Dedifferentiated amniotic fluid mesenchymal stem cell (primary cell): ENCODE data around the gene TNFAIP3.
A peak's percentile ranks its signal among the peaks of the same experiment; 100 is the strongest.
"Not testable (repeated sequence)": the region's sequence is repeated elsewhere in the genome, so short reads cannot be mapped to it uniquely, and the experiment has no call there.

Source experiments
- DNase-seq: peaks from one replicate; pipeline ENCODE4 v3.0.0-alpha.2; 2016; ENCODE audit errors: extremely low spot score

Gene TNFAIP3

DNA sequence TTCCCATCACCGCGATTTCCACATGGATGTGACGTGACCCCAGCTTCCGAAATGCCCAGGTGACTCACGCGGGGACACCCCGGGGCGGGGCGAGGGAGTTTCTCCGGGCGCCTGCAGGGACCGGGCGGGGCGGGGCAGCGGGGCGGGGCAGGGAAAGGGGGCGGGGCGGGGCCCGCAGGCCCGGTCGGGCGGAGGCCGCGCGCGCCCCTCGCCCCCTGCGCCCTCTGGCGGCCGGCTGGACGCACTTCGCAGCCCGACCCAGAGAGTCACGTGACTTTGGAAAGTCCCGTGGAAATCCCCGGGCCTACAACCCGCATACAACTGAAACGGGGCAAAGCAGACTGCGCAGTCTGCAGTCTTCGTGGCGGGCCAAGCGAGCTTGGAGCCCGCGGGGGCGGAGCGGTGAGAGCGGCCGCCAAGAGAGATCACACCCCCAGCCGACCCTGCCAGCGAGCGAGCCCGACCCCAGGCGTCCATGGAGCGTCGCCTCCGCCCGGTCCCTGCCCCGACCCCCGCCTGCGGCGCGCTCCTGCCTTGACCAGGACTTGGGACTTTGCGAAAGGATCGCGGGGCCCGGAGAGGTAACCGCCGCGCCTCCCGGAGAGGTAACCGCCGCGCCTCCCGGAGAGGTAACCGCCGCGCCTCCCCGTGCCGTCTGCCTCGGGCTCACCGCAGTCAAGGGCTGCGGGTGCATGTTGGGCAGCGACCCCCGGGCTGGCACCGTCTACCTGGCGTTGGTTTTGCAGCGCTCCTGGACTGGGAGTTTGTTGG lies at the start of gene TNFAIP3:
Gene TNFAIP3 (plus strand): TSS at position 346 of the 771 bp plus-strand sequence. CDS start 3,969 bp downstream, outside the sequence.
- DNase-seq: peak; percentile 90

DNA sequence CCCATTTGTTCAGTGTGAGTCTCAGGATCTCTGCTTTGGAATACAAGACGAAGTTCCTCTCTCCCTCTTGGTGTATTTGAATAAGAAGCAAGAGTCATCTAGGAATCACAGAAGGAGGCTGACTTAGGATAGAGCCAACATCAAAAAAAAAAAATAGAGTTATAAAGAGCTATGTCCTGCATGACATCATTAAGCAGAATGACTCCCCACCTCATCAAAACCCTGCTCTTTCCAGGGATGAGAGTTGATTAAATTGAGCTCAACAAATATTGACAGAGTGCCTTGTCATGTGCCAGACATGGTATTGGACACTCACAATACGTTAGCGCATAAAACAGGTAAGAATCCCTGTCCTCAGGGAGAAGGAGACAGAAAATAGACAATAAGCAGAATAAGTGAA lies 48.6 kb upstream of the TNFAIP3 start:
- DNase-seq: no peak

DNA sequence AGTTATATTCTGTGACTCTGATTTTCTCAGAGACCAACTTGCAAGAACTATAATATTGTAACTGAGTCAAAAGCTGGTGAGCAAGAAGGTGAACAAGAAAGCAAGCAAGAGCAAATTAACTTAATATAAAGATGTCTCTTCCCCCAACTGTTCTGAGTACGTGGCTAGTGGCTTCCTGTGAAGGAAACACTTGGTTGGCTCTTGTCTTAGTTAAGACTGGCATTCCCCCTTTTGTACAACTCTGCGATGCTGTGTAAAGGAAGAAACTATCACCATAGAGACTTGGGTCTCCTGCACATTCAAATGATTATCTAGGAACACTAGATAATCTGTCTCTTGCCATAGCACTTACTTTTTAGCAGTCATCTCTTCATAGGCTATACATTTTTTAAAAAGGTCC lies 47.3 kb upstream of the TNFAIP3 start:
- no peak for DNase-seq

DNA sequence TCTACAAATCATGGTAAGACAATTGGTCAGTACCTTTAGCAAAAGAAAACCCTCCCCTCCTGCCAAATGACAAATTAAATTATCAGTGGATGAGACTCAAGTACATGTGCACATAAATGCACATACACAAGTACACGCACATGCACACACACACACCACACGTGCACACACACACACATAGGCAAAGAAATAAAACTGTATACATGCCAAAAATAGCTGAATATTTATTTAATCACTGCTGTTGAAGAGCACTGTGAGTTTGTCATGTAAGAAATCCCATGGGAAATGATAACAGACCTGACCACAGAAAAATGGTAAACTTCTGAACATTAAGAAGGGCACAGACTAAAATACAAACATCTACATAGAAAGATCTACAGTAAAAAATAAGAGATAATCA lies 46.6 kb upstream of the TNFAIP3 start:
- no peak for DNase-seq

DNA sequence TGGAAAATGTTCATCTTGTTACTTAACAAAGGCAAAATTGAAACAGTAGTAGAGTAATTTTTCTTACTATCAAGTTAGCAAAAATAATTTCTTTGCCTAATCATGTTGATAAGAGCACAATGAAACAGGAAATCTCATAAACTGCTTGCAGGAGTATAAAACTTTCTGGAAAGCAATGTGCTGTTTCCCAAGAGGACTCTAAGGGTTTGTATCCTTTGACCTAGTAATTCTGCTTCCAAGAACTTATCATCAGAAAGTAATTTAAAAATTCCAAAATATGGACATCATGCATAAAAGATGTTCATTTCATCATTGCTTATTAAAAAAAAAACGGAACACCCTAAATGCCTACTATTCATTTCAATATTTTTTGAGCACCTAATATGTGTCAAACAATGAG lies 46.1 kb upstream of the TNFAIP3 start:
- no peak for DNase-seq

DNA sequence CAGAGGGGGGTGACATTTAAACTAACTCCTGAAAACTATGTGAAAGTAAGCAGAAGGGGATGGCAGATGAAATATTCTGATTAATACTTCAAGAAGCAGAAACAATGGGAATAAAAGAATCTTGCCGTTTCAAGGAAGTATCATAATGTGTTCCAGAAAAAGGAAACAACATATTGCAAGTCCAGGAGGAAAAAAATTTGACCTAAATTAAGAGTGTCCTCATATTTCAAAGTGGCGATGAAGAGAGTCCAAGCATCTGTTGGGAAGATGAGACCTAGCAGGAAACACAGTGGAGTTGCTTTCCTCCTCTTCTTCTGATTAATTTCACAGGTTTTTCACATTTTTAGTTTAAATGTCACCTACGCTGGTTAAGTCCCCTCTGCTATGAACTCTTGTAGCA lies 45.6 kb upstream of the TNFAIP3 start:
- no peak for DNase-seq

DNA sequence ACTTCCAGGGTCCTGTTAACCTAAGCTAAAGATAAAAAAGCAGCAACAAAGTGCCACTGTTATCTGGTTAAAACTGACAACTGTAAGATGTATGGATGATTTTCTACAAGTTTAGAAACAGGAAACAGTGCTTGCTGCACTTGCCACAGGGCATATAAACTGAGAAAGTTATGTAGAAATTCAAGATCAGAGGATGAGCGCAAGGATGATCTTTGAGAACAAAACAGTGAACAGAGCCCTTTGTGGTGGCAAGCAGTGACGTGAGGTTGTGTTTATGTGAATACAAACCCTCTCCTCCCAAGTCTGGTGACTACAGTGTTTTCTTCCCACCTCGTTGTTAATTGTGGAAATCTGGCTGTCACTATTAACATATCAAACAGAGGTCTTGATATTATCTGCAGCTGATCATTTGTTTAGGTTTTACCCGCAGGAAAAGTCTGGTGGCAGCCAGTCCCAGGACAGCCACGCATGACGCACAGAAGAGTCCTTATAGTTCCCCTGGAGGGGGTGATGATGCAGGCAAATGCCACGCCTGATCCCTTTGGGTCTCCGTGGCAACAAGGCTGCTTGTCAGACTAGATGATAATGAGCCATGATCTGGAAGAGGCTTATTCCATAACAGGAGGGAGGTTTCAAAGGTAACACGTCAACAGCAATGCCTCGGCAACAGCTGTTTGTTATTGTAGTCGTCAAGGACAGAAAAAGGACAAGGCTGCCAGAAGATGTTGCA lies 43.1 kb upstream of the TNFAIP3 start:
- peak; percentile 33 for DNase-seq

DNA sequence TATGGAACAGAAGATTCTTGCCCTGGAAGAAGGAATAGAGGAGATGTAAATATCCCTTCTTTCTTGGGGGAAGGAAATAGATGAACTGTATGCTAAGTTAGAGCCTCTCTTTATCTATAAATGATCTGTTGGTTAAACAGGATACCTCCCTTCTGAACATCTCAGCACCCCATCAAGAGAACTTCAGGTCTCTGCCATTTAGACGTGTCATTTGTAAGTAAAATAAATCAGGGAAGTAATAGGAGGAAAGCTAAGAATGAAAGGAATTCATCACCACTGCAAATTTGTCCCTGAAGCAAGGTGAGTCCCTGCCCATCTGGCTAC lies 42.5 kb upstream of the TNFAIP3 start:
- no peak for DNase-seq

DNA sequence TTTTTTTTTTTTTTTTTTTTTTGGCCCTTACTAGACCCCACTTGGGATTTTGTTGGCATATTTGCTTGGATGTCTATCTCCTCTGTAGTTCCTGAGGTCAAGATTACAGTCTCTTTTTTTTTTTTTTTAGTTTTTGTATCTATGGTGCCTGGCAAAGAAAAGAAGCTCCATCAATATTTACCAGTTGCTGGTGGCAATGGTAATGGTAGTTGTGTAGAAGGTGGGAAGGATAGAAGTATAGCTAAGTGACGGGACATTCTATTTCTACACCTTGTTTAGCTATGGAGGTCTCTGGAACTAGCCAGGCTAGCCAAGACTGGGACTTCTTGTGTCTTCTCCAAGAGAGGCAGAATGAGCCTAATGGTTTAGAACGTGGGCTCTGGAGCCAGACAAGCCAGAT lies 42.2 kb upstream of the TNFAIP3 start:
- no peak for DNase-seq

DNA sequence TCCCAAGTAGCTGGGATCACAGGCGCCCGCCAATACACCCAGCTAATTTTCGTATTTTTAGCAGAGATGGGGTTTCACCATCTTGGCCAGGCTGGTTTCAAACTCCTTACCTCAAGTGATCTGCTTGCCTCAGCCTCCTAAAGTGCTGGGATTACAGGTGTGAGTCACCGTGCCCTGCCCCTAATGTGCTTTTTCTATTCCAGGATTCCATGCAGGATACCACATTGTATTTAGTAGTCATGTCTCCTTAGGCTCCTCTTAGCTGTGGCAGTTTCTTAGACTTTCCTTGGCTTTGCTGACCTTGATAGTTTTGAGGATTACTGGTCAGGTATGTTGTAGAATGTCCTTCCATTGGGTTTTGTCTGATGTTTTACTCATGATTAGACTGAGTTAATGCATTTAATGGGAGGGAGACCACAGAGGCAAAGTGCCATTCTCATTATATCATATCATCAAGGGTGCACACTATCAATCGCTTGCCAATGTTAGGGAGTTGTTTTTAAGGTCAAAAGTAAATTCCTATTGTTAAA lies 39.6 kb upstream of the TNFAIP3 start:
- no peak for DNase-seq

DNA sequence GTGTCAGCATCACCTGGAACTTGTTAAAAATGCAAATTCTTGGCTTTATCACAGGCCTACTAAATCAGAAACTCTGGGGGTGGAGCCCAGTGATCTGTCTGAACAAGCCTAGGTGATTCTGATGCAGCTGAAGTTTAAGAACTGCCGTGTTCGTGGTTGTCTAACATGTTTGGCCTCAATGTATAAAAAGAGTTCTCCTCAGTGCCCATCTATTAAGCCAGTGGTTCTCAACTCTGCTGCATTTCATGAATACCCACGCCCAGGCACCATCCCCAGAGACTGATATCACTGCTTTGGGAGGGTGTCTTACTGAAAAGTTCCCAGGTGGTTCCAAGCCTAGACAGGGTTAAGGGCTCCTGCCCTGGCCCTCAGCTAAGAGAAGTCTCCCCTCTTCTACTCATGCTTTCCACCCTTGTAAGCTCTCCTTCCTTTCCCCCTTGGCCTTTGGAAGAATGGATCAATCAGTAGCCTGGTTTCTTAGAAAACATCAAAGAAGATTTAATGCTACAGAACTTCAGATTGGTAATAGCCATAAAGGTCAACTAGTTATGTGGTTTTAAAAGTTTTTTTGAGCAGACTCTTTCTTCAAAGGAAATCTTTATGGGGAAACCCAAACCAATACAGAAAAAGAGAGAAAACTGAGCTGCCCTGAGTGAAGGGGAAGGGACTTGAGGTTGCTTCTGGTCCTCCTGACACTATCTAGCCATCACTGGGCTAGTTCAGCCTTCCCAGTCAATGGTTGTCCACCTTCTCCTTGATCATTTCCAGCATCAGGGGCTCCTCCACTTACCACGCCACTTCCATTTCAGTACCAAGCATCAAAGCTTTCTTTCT lies 38.9 kb upstream of the TNFAIP3 start:
- no peak for DNase-seq

DNA sequence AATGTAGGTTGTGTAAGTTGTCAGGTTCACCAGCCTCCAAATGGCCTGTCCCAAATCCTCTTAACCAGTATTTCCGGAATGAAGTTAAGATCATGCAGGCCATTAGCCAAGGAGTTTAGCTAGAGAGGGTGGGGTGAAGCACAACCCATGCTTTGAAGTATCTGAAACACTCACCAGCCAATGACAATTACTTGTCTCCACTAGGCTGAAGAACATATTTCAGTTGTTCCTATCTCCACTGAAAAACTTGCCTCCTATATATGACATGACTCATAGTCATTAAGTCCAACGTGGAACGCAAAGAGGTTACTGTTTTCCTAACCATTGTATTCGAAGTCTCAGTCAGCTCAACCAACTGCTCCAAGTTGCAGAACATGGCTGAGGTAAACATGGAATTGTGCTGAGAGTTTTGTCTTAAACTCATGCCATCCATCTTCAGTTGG lies 37.4 kb upstream of the TNFAIP3 start:
- no peak for DNase-seq

DNA sequence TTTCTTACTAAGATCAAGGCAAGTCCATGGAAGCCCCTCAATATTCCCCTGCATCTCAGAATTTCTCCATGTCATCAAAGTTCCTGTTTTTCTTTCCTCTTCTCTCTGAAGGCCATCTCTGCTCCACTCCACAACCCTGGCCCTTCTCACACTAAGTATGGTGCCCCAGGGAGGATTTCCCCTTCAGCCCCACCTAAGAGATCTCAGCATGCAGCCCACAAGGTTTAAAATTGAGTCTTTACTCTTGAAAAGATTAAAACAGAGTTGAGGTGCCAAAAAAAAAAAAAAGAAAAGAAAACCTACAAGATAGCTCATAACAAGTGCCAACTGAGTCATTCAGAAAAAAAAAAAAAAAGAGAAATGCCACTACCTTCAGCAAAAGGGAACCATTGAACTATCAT lies 36.5 kb upstream of the TNFAIP3 start:
- no peak for DNase-seq

DNA sequence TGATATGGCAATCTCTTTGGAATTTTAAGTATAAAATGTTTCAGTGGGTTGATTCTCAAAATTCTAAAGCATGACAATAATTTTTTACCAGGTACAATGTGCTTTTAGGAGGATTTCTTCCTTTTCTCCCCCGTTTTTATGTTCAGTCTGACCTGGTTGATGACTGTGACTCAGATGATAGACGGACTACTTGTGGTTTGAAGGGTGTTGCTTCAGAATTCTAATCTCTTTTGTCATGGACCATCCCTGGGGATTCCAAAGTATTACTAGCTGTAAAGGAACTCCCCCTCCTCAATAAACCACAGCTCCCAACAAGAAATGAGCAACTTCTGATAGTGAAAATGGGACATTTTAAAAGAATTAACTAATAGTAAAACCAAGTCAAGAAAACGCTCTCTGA lies 34.9 kb upstream of the TNFAIP3 start:
- DNase-seq: peak; percentile 34

DNA sequence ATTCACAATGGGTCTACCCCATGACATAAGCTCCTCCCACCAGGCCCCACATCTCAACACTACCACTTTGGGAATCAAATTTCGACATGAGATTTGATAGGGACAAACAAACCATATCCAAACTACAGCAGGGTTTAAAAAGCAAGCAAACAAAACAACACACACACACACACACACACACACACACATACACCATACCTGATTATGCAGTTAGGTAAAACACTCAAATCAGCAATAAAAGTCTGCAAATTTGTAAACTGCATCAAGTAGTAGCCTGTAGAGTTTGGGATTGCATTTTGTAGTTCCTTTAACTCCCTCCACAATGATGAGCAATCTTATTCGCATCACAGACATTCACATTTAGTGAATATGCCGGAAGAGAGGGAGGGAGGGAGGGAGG lies 32.6 kb upstream of the TNFAIP3 start:
- DNase-seq: no peak

DNA sequence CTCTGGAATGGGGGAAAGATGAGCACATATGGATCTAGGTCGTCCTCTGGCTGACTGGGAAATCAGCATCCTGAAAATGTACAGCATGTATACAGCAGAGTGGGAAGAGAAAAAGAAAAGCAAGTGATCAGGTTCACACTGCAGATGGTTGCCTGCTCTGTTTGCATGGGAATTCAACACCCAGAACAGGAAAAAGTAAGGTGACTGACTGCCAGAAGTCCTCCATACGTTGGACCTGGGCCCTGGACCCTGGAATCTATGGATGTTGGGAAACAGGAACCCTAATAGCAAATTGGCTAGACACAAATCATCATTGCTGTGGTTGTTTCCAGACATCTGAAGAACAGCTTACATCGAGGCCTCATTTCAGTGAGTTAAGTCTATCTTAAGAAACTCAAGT lies 30.3 kb upstream of the TNFAIP3 start:
- DNase-seq: no peak

DNA sequence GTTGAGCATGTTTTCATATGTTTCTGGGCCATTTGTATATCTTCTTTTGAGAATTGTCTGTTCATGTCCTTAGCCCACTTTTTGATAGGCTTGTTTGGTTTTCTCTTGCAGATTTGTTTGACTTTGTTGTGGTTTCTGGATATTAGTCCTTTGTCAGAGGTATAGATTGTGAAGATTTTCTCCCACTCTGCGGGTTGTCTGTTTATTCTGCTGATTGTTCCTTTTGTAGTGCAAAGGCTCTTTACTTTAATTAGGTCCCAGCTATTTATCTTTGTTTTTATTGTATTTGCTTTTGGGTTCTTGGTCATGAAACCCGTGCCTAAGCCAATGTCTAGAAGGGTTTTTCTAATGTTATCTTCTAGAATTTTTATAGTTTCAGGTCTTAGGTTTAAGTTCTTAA lies 29.0 kb upstream of the TNFAIP3 start:
- DNase-seq: not testable (repeated sequence)

DNA sequence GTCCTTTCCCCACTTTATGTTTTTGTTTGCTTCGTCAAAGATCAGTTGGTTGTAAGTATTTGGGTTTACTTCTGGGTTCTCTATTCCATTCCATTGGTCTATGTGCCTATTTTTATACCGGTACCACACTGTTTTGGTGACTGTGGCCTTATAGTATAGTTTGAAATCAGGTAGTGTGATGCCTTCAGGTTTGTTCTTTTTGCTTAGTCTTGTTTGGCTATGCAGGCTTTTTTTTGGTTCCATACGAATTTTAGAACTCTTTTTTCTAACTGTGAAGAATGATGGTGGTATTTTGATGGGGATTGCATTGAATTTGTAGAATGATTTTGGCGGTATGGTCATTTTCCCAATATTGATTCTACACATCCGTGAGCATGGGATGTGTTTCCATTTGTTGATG lies 28.5 kb upstream of the TNFAIP3 start:
- not testable (repeated sequence) for DNase-seq

DNA sequence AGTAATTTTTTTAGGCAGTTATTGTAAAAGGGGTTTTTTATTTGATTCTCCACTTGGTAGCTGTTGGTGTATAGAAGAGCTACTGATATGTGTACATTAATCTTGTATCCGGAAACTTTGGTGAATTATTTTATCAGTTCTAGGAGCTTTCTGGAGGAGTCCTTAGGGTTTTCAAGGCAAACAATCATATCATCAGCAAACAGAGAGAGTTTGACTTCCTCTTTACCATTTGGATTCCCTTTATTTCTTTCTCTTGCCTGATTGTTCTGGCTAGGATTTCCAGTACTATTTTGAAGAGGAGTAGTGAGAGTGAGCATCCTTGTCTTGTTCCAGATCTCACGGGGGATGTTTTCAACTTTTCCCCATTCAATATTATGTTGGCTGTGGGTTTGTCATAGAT lies 28.0 kb upstream of the TNFAIP3 start:
- no peak for DNase-seq

DNA sequence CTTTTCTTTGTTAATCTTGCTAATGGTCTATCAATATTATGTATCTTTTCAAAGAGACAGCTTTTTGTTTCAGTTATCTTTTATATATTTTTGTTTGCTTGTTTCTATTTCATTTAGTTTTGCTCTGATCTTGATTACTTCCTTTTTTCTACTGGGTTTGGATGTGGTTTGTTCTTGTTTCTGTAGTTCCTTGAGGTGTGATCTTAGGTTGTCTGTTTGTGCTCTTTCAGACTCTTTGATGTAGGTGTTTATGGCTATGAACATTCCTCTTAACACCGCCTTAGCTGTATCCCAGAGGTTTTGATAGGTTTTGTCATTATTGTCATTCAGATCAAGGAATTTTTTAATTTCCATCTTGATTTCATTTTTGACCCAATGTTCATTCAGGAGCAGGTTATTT lies 26.8 kb upstream of the TNFAIP3 start:
- no peak for DNase-seq

DNA sequence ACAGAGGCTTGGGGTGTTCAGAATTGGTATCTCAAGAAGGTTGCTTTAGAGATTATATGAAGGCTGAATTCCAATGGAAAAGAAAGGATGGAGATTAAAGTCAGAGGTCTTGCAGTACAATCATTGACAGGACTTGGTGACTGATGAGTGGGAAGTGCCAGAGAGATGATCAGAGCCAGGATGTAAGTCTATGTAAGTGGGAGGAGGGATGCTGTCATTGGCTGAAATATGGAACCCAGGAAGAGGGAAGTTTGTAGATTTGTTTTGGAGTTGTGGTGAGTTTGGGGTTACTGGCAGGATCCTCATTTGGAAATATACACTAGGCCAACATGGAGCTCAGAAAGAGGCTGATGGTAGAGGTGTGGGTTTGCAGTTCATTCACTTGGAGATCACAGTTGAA lies 23.8 kb upstream of the TNFAIP3 start:
- no peak for DNase-seq

DNA sequence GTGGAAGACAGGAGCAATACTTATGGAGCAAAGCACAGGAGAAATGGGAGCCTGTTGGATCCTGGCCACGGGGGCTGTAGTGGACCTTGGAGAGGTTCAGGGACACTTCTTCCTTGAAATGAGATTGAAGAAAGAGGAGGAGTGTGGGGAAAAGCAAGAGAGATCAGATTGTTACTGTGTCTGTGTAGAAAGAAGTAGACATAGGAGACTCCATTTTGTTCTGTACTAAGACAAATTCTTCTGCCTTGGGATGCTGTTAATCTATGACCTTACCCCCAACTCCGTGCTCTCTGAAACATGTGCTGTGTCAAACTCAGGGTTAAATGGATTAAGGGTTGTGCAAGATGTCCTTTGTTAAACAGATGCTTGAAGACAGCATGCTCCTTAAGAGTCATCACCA lies 22.7 kb upstream of the TNFAIP3 start:
- DNase-seq: not testable (repeated sequence)
